HEK293T (cell line): ENCODE measurements around the gene NHS.

Experiments used
- CTCF ChIA-PET: fragments of 350-600 bp; formaldehyde crosslinking; extraction: SDS; loops from one replicate; lab custom pipeline; 2021; ENCODE audit warnings: antibody characterized with exemption, inconsistent platforms; lab: Yijun Ruan, JAX
- POLR2A ChIA-PET: fragments of 350-600 bp; formaldehyde crosslinking; extraction: SDS; loops from one replicate; lab custom pipeline; 2020; ENCODE audit warnings: antibody characterized with exemption, inconsistent platforms; lab: Yijun Ruan, JAX
- DNase-seq: peaks from one replicate; pipeline ENCODE4 v3.0.0; 2012; ENCODE audit warnings: mixed read lengths; ENCODE audit errors: extremely low spot score
- ARNT ChIP-seq: fragments of 450-650 bp; IDR thresholded peaks from 2 replicates; pipeline ENCODE4 v1.6.1; 2017; ENCODE audit warnings: mild to moderate bottlenecking
- BHLHE40 ChIP-seq: fragments of 450-650 bp; IDR thresholded peaks from 2 replicates; pipeline ENCODE4 v1.6.1; 2016; ENCODE audit warnings: mild to moderate bottlenecking, moderate library complexity, borderline replicate concordance
- CTBP1 ChIP-seq: fragments of 450-650 bp; IDR thresholded peaks from 2 replicates; pipeline ENCODE4 v1.6.1; 2016; ENCODE audit warnings: borderline replicate concordance
- ELF4 ChIP-seq: fragments of 450-650 bp; IDR thresholded peaks from 2 replicates; pipeline ENCODE4 v1.6.1; 2017; ENCODE audit warnings: antibody characterized with exemption
- FOXA1 ChIP-seq: fragments of 450-650 bp; IDR thresholded peaks from 2 replicates; pipeline ENCODE4 v1.6.1; 2016; ENCODE audit warnings: mild to moderate bottlenecking
- FOXK2 ChIP-seq: fragments of 450-650 bp; IDR thresholded peaks from 2 replicates; pipeline ENCODE4 v1.6.1; 2016; ENCODE audit warnings: mild to moderate bottlenecking
- FOXM1 ChIP-seq: fragments of 450-650 bp; IDR thresholded peaks from 2 replicates; pipeline ENCODE4 v1.6.1; 2017; ENCODE audit warnings: mild to moderate bottlenecking, borderline replicate concordance
- HDGF ChIP-seq: fragments of 450-650 bp; IDR thresholded peaks from 2 replicates; pipeline ENCODE4 v1.6.1; 2017; ENCODE audit warnings: antibody characterized with exemption, borderline replicate concordance
- L3MBTL2 ChIP-seq: fragments of 450-650 bp; conservative IDR thresholded peaks from 2 replicates; pipeline ENCODE4 v1.6.1; 2016; ENCODE audit warnings: mild to moderate bottlenecking
- LEF1 ChIP-seq: fragments of 450-650 bp; IDR thresholded peaks from 2 replicates; pipeline ENCODE4 v1.6.1; 2017; ENCODE audit warnings: mild to moderate bottlenecking, borderline replicate concordance
- NFRKB ChIP-seq: fragments of 450-650 bp; IDR thresholded peaks from 2 replicates; pipeline ENCODE4 v1.6.1; 2016; ENCODE audit warnings: mild to moderate bottlenecking, moderate library complexity
- PKNOX1 ChIP-seq: fragments of 450-650 bp; IDR thresholded peaks from 2 replicates; pipeline ENCODE4 v1.6.1; 2016
- SP1 ChIP-seq: fragments of 450-650 bp; IDR thresholded peaks from 2 replicates; pipeline ENCODE4 v1.6.1; 2017
- SUZ12 ChIP-seq: fragments of 450-650 bp; IDR thresholded peaks from 2 replicates; pipeline ENCODE4 v1.6.1; 2016; ENCODE audit warnings: mild to moderate bottlenecking
- TARDBP ChIP-seq: fragments of 450-650 bp; IDR thresholded peaks from 2 replicates; pipeline ENCODE4 v1.6.1; 2016
- ZNF384 ChIP-seq: fragments of 450-650 bp; IDR thresholded peaks from 2 replicates; pipeline ENCODE4 v1.6.1; 2016

The NHS gene

GRCh38 chrX:17603196-17603595, 228.2 kb downstream of the NHS start:
- TF ChIP-seq LEF1 = no peak
- no peak for TF ChIP-seq TARDBP
- no peak for TF ChIP-seq SUZ12
- TF ChIP-seq BHLHE40 = no peak
- no peak for TF ChIP-seq ELF4
- no peak for TF ChIP-seq ZNF384
- TF ChIP-seq HDGF = no peak
- no peak for TF ChIP-seq L3MBTL2
- no peak for TF ChIP-seq CTBP1
- ChIA-PET POLR2A (no interaction called here), CTCF (no interaction called here)
- DNase-seq = no peak

GRCh38 chrX:17605676-17606075, 230.7 kb downstream of the NHS start:
- CTCF ChIA-PET = no interaction called here
- POLR2A ChIA-PET = no interaction called here
- no peak for DNase-seq
- TF ChIP-seq L3MBTL2 (no peak), ZNF384 (no peak), ELF4 (no peak), SP1 (no peak)

GRCh38 chrX:17606231-17606630, 231.2 kb downstream of the NHS start:
- DNase-seq = no peak
- ChIA-PET CTCF (no interaction called here), POLR2A (no interaction called here)
- TF ChIP-seq CTBP1 (no peak), PKNOX1 (no peak), FOXK2 (no peak), ARNT (no peak), BHLHE40 (no peak), TARDBP (no peak), NFRKB (no peak), FOXM1 (no peak), HDGF (no peak), SP1 (no peak), SUZ12 (no peak), ZNF384 (no peak), ELF4 (no peak), LEF1 (no peak), FOXA1 (no peak), L3MBTL2 (no peak)

DNA sequence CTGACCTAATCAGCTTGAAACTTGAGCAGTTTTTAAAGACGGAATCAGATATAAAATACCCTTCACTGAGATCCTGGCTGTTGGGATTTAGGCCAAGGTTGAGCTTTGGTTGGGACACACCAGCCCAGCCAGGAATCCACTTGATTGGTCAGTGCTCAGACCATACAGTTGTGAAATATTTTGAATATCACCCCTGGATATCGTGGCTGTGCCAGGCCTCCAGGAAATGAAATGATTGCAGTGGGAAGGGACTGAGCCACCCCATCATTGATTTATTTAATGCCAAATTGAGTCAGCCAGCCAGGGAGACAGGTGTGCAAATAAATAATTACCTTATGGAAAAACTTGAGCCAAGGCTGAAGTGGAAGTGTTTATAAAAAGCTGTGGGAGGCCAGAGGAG, 233.9 kb downstream of the NHS start:
- TF ChIP-seq CTBP1 (no peak), ARNT (no peak), LEF1 (no peak), SP1 (no peak), PKNOX1 (no peak), FOXA1 (no peak), FOXM1 (no peak), BHLHE40 (no peak), ELF4 (no peak), HDGF (no peak), FOXK2 (no peak), ZNF384 (no peak), L3MBTL2 (no peak), SUZ12 (no peak), NFRKB (no peak), TARDBP (no peak)
- no peak for DNase-seq
- ChIA-PET POLR2A (no interaction called here), CTCF (interaction anchor here (1.0 kb wide), 1 partner anchor 84 kb away, joined by 5 read pairs; no protein-coding TSS in a partner anchor)

DNA sequence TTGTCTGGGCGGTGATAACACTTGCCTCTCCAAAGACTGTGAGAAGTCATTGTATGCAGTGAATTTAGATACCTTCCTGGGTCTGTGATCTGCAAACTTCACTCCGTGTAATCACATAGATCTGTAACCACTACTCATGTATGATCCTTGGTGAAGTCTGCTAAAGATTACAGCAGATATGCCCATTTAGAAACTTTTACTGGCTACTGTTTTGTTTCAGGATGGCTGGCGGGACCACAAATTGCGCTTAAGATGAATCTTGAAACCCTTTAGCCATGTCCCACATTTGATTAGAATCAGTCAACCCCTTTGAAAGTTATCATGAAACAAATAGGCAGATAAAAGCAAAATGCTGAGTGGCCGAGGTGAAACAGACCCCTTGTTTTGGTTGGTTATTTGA, 235.8 kb downstream of the NHS start:
- ChIA-PET CTCF (no interaction called here), POLR2A (no interaction called here)
- DNase-seq = no peak
- TF ChIP-seq L3MBTL2 (no peak), SUZ12 (no peak), BHLHE40 (no peak), ARNT (no peak), SP1 (no peak), FOXA1 (no peak), HDGF (no peak), FOXK2 (no peak), CTBP1 (no peak), PKNOX1 (no peak), LEF1 (no peak), ZNF384 (no peak), ELF4 (no peak), NFRKB (no peak), TARDBP (no peak), FOXM1 (no peak)

- POLR2A ChIA-PET = interaction anchor here (1.0 kb wide), 1 partner anchor 65 kb away, joined by 3 read pairs; no protein-coding TSS in a partner anchor
These were observed 239.1 kb downstream of the NHS start for GRCh38 chrX:17613979-17614588.

More at GRCh38 chrX:17613979-17614588, 239.1 kb downstream of the NHS start:
- CTCF ChIA-PET = no interaction called here
- TF ChIP-seq CTBP1 (no peak), BHLHE40 (no peak), TARDBP (no peak), ARNT (no peak)
- DNase-seq = peak; percentile 31
